Measurements from ENCODE around the gene TMEM119. TPM values are rescaled to one million over a fixed set of nuclear protein-coding genes. Genes with fewer than 3 reads are reported as not detected.

TMEM119 gene
- total and polyA plus RNA-seq, 10 of the 15 experiments (the other 5 are each of a cell fraction or from before 2014, with no cell fraction given), result 0.11 to 0.44 (median 0.19) TPM; not detected in 5

- no peak for TF ChIP-seq ZBTB11 (CRISPR knock-in tag; IDR thresholded peaks at IDR 0.05)
- no peak for TF ChIP-seq MTA2 (IDR thresholded peaks at IDR 0.05; ENCODE audit: low read depth)
- no peak for TF ChIP-seq ZBTB4 (CRISPR knock-in tag; IDR thresholded peaks at IDR 0.05)
- TF ChIP-seq FOXM1 (IDR thresholded peaks at IDR 0.05; ENCODE audit: low read depth, low read length), result peak; percentile 79
- TF ChIP-seq PRDM15 (CRISPR knock-in tag; IDR thresholded peaks at IDR 0.05), result no peak
- TF ChIP-seq TCF12 (IDR thresholded peaks at IDR 0.05; ENCODE audit: low read depth, low read length), result peak; percentile 97
These were observed 11.9 kb upstream of the TMEM119 start (continued) for GRCh38 chr12:108609537-108610335.

Measured in GM12878 (cell line).